Brain microvascular endothelial cell (primary cell): ENCODE results near the gene TRMT10A.

Experiments
- DNase-seq: peaks from one replicate; pipeline ENCODE4 v3.0.0-alpha.2; 2020
- H3K27ac ChIP-seq: fragments of 250-450 bp; sonication (Bioruptor Pico); 2 replicates; pipeline ENCODE4 v1.5.1; 2020; ENCODE audit warnings: mild to moderate bottlenecking, moderate library complexity
- H3K27me3 ChIP-seq: fragments of 250-450 bp; sonication (Bioruptor Pico); replicated peaks from 2 replicates; pipeline ENCODE4 v1.5.1; 2020; ENCODE audit warnings: mild to moderate bottlenecking
- H3K36me3 ChIP-seq: fragments of 250-450 bp; sonication (Bioruptor Pico); replicated peaks from 2 replicates; pipeline ENCODE4 v1.5.1; 2020; ENCODE audit warnings: mild to moderate bottlenecking
- H3K4me3 ChIP-seq: 2 replicates; pipeline ENCODE4 v1.5.1; 2011; ENCODE audit warnings: low read depth, mild to moderate bottlenecking, control low read depth, low read length, moderate library complexity
- in situ Hi-C: cut with HindIII; loops from 2 replicates; pipeline ENCODE4 v1.10.0; 2017; ENCODE audit warnings: low sequenced_read_pairs, low pct_ligation_motif_present
- TF ChIP-seq, protein P1 (sequence below): IDR thresholded peaks from 2 replicates; pipeline ENCODE4 v1.5.1; 2011; ENCODE audit warnings: low read depth, mild to moderate bottlenecking, moderate library complexity, low read length, control low read depth, inconsistent platforms; ENCODE audit errors: missing control alignments

The TRMT10A gene

DNA sequence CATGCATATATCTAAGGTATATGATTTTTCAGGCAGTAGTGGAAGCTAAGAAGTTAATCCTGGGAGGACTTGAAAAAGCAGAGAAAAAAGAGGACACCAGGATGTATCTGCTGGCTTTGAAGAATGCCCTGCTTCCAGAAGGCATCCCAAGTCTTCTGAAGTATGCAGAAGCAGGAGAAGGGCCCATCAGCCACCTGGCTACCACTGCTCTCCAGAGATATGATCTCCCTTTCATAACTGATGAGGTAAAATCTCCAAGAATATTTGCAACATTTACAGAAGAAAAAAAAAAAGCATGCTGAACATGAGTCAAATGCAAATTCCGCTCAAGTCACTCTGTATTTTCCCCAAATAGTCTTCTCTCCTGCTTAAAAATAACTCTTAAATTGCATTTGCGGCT, 42.9 kb upstream of the TRMT10A start:
- TF ChIP-seq, protein P1, sequence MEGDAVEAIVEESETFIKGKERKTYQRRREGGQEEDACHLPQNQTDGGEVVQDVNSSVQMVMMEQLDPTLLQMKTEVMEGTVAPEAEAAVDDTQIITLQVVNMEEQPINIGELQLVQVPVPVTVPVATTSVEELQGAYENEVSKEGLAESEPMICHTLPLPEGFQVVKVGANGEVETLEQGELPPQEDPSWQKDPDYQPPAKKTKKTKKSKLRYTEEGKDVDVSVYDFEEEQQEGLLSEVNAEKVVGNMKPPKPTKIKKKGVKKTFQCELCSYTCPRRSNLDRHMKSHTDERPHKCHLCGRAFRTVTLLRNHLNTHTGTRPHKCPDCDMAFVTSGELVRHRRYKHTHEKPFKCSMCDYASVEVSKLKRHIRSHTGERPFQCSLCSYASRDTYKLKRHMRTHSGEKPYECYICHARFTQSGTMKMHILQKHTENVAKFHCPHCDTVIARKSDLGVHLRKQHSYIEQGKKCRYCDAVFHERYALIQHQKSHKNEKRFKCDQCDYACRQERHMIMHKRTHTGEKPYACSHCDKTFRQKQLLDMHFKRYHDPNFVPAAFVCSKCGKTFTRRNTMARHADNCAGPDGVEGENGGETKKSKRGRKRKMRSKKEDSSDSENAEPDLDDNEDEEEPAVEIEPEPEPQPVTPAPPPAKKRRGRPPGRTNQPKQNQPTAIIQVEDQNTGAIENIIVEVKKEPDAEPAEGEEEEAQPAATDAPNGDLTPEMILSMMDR = no peak

DNA sequence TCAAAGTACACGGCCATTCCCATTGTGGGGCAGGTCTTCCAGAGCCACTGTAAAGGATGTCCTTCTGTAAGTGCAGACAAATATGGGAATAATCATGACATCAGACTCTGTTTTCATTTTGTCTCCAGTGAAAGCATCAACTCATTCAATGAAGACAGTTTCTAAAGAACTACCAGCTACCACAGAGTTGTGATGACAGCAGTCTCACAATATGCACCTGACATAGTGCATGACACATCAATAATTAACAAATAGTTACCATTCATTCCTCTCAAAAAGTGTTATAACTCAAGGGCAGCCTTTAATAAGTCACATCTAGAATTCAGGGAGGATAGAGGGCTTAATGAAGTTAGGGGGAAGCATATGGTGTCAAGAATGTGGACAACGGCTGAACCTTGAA, 31.0 kb upstream of the TRMT10A start:
- in situ Hi-C loops = no loop called here
- Histone ChIP-seq H3K4me3 (no peak overlapping the region), H3K27me3 (no peaks in the 10 kb centered on the region), H3K36me3 (no peaks in the 10 kb centered on the region), H3K27ac (no peak overlapping the region)
- no peak for DNase-seq
- TF ChIP-seq, protein P1 = no peak

More for the DNA sequence above, 42.9 kb upstream of the TRMT10A start:
- H3K36me3 ChIP-seq = no peaks in the 10 kb centered on the region
- no peak for DNase-seq
- in situ Hi-C loops = no loop called here
- H3K4me3 ChIP-seq = no peak overlapping the region
- H3K27ac ChIP-seq = no peak overlapping the region
- H3K27me3 ChIP-seq = no peaks in the 10 kb centered on the region

DNA sequence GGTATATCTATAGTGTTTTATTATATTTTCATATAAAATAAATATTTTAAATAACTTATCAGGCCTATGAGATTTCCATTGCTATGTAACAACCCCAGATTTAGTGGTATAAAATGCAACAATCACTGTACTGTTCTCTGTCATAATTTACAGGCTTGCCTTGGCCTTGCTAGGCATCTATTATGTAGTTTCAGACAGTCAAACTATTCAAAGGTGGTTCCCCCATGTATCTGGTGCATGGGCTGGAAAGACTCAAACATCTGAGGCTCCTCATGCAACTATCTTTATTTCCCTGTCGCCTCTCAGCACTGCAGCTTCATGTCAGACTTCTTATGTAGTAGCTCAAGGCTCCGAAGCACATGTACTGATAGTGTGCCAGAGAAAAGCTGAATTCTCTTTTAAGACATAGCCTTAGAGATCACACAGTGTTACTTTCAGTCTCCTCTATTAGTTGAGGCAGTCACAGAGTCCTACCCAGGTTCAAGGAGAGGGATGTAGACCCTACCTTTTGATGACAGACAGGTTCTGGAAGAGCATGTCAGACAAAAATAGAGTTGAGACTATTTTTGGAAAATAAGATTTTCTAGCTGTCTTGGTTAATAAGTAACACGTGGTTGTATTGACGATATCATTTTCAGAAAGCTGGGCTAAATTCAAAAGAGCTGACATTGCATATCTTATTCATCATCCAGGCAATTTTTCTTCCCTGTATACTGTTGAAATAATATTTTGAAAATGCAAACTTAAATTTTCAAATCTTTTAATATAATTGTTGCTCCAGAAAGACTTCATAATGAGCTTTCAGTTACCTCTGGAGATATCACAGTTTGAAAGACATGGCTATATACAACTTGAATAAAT, 30.2 kb upstream of the TRMT10A start:
- TF ChIP-seq, protein P1 = no peak
- no peak overlapping the region for H3K4me3 ChIP-seq
- in situ Hi-C loops = no loop called here
- DNase-seq = no peak
- H3K27ac ChIP-seq = no peak overlapping the region
- H3K36me3 ChIP-seq = no peaks in the 10 kb centered on the region
- H3K27me3 ChIP-seq = no peaks in the 10 kb centered on the region

DNA sequence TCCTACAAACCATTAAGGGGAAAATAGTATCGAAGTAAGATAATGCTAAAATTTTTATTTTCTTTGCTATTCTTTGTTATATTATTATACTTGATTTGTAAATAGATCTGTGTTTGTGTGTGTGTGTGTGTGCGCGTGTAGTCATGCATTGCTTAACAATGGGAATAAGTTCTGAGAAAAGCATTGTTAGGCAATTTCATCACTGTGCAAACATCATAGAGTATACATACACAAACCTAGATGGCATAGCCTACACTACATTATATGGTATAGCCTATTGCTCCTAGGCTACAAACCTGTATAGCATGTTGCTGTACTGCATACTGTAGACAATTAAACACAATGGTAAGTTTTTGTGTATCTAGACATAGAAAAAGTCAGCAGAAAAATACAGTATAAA, 27.9 kb upstream of the TRMT10A start:
- TF ChIP-seq, protein P1 = no peak
- DNase-seq = no peak
- in situ Hi-C loops = no loop called here
- Histone ChIP-seq H3K27me3 (no peaks in the 10 kb centered on the region), H3K4me3 (no peak overlapping the region), H3K27ac (no peak overlapping the region), H3K36me3 (no peaks in the 10 kb centered on the region)

DNA sequence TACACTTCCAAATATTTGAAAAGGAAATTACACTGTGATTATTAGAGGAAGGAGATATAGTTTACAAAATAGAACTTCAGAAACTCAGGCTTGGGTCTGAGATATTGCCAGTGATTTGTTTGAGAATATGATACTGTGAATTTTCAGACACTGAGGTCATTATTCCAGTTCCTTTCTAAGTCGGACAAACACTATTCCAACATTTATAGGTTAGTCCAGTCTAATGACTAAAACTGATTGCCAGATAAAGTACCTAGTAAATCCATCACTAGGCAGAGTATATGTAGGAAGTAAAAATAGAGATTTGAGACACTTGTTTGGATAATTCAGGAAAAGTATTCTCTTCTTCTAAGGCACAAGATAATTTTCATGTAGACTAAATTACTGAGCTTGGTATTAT, 24.0 kb upstream of the TRMT10A start:
- no peak for DNase-seq
- Histone ChIP-seq H3K27ac (no peak overlapping the region), H3K27me3 (no peaks in the 10 kb centered on the region), H3K4me3 (no peak overlapping the region), H3K36me3 (no peaks in the 10 kb centered on the region)
- TF ChIP-seq, protein P1 = no peak
- in situ Hi-C loops = no loop called here

DNA sequence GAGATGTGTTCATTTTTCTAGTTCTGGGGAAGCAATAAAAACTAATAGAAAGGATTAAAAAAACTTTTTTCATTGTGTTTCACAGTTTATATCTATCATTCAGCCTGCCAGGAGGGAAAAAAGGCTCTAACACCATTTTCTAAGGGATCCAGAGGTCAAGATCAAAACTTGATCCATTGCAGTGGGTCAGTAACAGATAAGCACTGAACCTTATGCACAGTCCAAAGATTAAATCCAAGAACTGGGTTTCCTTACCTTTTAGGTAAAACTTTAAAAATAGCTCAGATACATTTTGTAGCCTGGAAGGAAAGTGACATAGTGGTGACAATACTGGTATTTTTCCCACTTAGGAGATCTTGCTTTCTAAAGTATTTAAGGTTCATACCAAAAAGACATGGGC, 23.5 kb upstream of the TRMT10A start:
- DNase-seq = no peak
- Histone ChIP-seq H3K27ac (no peak overlapping the region), H3K36me3 (no peaks in the 10 kb centered on the region), H3K4me3 (no peak overlapping the region), H3K27me3 (no peaks in the 10 kb centered on the region)
- TF ChIP-seq, protein P1 = no peak
- in situ Hi-C loops = no loop called here
